Neural cell (in vitro differentiated cells): ENCODE measurements around the gene HS6ST3. TPM values are rescaled to one million over a fixed set of nuclear protein-coding genes. Genes with fewer than 3 reads are reported as not detected.

Source experiments
- H2AFZ ChIP-seq: fragments of 200-600, 300-800 bp; sonication (generic), shearing (Covaris generic); 2 replicates; pipeline ENCODE4 v1.6.0; 2014; ENCODE audit warnings: low read depth, mild to moderate bottlenecking, antibody characterized with exemption, low read length, moderate library complexity
- H3F3A ChIP-seq: fragments of 200-600 bp; shearing (Covaris generic); 2 replicates; pipeline ENCODE4 v1.6.1; 2016; ENCODE audit warnings: mild to moderate bottlenecking, moderate library complexity, mixed read lengths, antibody characterized with exemption, low read length; ENCODE audit not compliant: insufficient read depth, poor library complexity, severe bottlenecking
- H3K27ac ChIP-seq: fragments of 200-600, 300-800 bp; sonication (generic), shearing (Covaris generic); 2 replicates; pipeline ENCODE4 v1.5.1; 2014; ENCODE audit warnings: mild to moderate bottlenecking, low read length, moderate library complexity
- H3K27me3 ChIP-seq: fragments of 300-800, 200-600 bp; sonication (generic), shearing (Covaris generic); 2 replicates; pipeline ENCODE4 v1.6.0; 2014; ENCODE audit warnings: mild to moderate bottlenecking, low read depth, low read length, moderate library complexity; ENCODE audit not compliant: insufficient read depth
- H3K36me3 ChIP-seq: fragments of 300-800, 200-600 bp; sonication (generic), shearing (Covaris generic); 2 replicates; pipeline ENCODE4 v1.5.1; 2014; ENCODE audit warnings: mild to moderate bottlenecking, antibody characterized with exemption, low read length, moderate library complexity; ENCODE audit not compliant: insufficient read depth
- H3K4me2 ChIP-seq: fragments of 300-800, 200-600 bp; sonication (generic), shearing (Covaris generic); 2 replicates; pipeline ENCODE4 v1.6.0; 2014; ENCODE audit warnings: mild to moderate bottlenecking, low read length
- H3K4me3 ChIP-seq: fragments of 300-800, 200-600 bp; sonication (generic), shearing (Covaris generic); 2 replicates; pipeline ENCODE4 v1.5.1; 2014; ENCODE audit warnings: mild to moderate bottlenecking, low read length, moderate library complexity
- H3K79me2 ChIP-seq: fragments of 200-600 bp; shearing (Covaris generic); replicated peaks from 2 replicates; pipeline ENCODE4 v1.6.0; 2014; ENCODE audit warnings: mild to moderate bottlenecking, low read length, moderate library complexity; ENCODE audit not compliant: insufficient read depth
- H3K9ac ChIP-seq: fragments of 300-800, 200-600 bp; sonication (generic), shearing (Covaris generic); 2 replicates; pipeline ENCODE4 v1.6.1; 2016; ENCODE audit warnings: mild to moderate bottlenecking, low read length, mixed read lengths
- H3K9me2 ChIP-seq: fragments of 200-600 bp; shearing (Covaris generic); 2 replicates; pipeline ENCODE4 v1.6.1; 2016; ENCODE audit warnings: mild to moderate bottlenecking, low read length, mixed read lengths; ENCODE audit not compliant: insufficient read depth
- H3K9me3 ChIP-seq: fragments of 200-600, 300-800 bp; sonication (generic), shearing (Covaris generic); 2 replicates; pipeline ENCODE4 v1.6.1; 2016; ENCODE audit warnings: mild to moderate bottlenecking, mixed run types, low read length, moderate library complexity, mixed read lengths
- H4K20me1 ChIP-seq: fragments of 200-600 bp; shearing (Covaris generic); 2 replicates; pipeline ENCODE4 v1.6.1; 2016; ENCODE audit warnings: mild to moderate bottlenecking, mixed run types; ENCODE audit not compliant: insufficient read depth
- CTCF ChIP-seq: fragments of 450-650 bp; IDR thresholded peaks from 2 replicates; pipeline ENCODE4 v1.5.1; 2014; ENCODE audit warnings: antibody characterized with exemption, mild to moderate bottlenecking, moderate library complexity; ENCODE audit not compliant: poor library complexity, severe bottlenecking
- EP300 ChIP-seq: fragments of 450-650 bp; conservative IDR thresholded peaks from 2 replicates; pipeline ENCODE4 v1.6.1; 2014; ENCODE audit warnings: antibody characterized with exemption, mild to moderate bottlenecking, moderate library complexity; ENCODE audit not compliant: poor library complexity, severe bottlenecking
- EZH2 ChIP-seq: fragments of 200-600, 300-800 bp; shearing (Covaris generic), sonication (generic); IDR thresholded peaks from 2 replicates; pipeline ENCODE4 v1.6.1; 2014; ENCODE audit warnings: antibody characterized with exemption, low read length, borderline replicate concordance, mild to moderate bottlenecking; ENCODE audit not compliant: insufficient read depth, poor library complexity, severe bottlenecking
- MXI1 ChIP-seq: fragments of 450-650 bp; conservative IDR thresholded peaks from 2 replicates; pipeline ENCODE4 v1.6.1; 2014; ENCODE audit warnings: antibody characterized with exemption, mild to moderate bottlenecking; ENCODE audit not compliant: poor library complexity, severe bottlenecking
- POLR2AphosphoS5 ChIP-seq: IDR thresholded peaks from 2 replicates; pipeline ENCODE4 v1.6.1; 2012
- RAD21 ChIP-seq: fragments of 450-650 bp; conservative IDR thresholded peaks from 2 replicates; pipeline ENCODE4 v1.6.1; 2014; ENCODE audit warnings: antibody characterized with exemption, mild to moderate bottlenecking, moderate library complexity
- SMC3 ChIP-seq: fragments of 450-650 bp; conservative IDR thresholded peaks from 2 replicates; pipeline ENCODE4 v1.6.1; 2014; ENCODE audit warnings: antibody characterized with exemption, mild to moderate bottlenecking, moderate library complexity; ENCODE audit not compliant: poor library complexity
- TAF1 ChIP-seq: IDR thresholded peaks from 2 replicates; pipeline ENCODE4 v1.6.1; 2012; ENCODE audit warnings: low read depth
- polyA plus RNA-seq: library from polyadenylated mRNA; depleted of rRNA; stranded (reverse); fragments of >200 nt; gene quantifications from 2 replicates; pipeline ENCODE4 v1.2.3, GENCODE V29; 2014
- TF ChIP-seq, protein P1 (sequence below): IDR thresholded peaks from 2 replicates; pipeline ENCODE4 v1.6.1; 2012; ENCODE audit warnings: borderline replicate concordance

HS6ST3 gene
- polyA plus RNA-seq, 1 donor from 2014 or later, result 10.9 TPM

GRCh38 chr13:96817336-96817941, 727.5 kb downstream of the HS6ST3 start:
- TF ChIP-seq POLR2AphosphoS5 (no peak), RAD21 (peak; percentile 77), SMC3 (peak; percentile 82), CTCF (peak; percentile 74)
- Histone ChIP-seq H3K4me3 (no peak overlapping the region), H3F3A (no peaks in the 10 kb centered on the region), H3K9ac (no peak overlapping the region), H3K4me2 (no peak overlapping the region), H3K9me3 (peaks cover 4% of the 10 kb centered on the region), H3K79me2 (no peaks in the 10 kb centered on the region), H3K36me3 (no peaks in the 10 kb centered on the region), H3K9me2 (no peaks in the 10 kb centered on the region), H3K27ac (no peak overlapping the region), H3K27me3 (no peaks in the 10 kb centered on the region), H2AFZ (no peak overlapping the region), H4K20me1 (no peaks in the 10 kb centered on the region)

DNA sequence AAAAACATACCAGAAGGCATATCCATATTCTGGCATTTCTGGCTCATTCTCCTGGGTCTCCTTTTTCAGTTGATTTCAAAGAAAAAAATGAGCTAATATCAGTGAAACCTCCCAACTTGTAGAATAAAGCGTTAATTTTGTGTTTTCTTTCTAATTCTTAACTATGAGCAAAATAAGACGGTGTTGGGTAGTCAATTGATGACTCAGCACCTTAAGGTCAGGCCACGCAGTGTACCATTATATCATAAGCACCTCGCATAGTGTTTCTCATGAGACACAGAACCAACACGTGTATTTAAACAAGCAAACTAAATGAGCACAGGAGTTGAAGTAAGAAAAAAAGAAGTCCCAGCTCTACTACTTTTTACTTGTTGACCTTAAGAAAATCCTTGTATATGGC, 729.5 kb downstream of the HS6ST3 start:
- Histone ChIP-seq H3K9me2 (no peaks in the 10 kb centered on the region), H3K79me2 (no peaks in the 10 kb centered on the region), H3K4me3 (no peak overlapping the region), H4K20me1 (no peaks in the 10 kb centered on the region), H3K36me3 (no peaks in the 10 kb centered on the region), H3K4me2 (no peak overlapping the region), H3F3A (no peaks in the 10 kb centered on the region), H3K9ac (no peak overlapping the region), H3K9me3 (peaks cover 4% of the 10 kb centered on the region), H3K27me3 (no peaks in the 10 kb centered on the region), H2AFZ (no peak overlapping the region), H3K27ac (no peak overlapping the region)
- no peak for TF ChIP-seq EZH2
- TF ChIP-seq, protein P1, sequence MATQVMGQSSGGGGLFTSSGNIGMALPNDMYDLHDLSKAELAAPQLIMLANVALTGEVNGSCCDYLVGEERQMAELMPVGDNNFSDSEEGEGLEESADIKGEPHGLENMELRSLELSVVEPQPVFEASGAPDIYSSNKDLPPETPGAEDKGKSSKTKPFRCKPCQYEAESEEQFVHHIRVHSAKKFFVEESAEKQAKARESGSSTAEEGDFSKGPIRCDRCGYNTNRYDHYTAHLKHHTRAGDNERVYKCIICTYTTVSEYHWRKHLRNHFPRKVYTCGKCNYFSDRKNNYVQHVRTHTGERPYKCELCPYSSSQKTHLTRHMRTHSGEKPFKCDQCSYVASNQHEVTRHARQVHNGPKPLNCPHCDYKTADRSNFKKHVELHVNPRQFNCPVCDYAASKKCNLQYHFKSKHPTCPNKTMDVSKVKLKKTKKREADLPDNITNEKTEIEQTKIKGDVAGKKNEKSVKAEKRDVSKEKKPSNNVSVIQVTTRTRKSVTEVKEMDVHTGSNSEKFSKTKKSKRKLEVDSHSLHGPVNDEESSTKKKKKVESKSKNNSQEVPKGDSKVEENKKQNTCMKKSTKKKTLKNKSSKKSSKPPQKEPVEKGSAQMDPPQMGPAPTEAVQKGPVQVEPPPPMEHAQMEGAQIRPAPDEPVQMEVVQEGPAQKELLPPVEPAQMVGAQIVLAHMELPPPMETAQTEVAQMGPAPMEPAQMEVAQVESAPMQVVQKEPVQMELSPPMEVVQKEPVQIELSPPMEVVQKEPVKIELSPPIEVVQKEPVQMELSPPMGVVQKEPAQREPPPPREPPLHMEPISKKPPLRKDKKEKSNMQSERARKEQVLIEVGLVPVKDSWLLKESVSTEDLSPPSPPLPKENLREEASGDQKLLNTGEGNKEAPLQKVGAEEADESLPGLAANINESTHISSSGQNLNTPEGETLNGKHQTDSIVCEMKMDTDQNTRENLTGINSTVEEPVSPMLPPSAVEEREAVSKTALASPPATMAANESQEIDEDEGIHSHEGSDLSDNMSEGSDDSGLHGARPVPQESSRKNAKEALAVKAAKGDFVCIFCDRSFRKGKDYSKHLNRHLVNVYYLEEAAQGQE, result no peak
- no peak for TF ChIP-seq RAD21
- TF ChIP-seq CTCF, result no peak
- no peak for TF ChIP-seq MXI1
- TF ChIP-seq EP300, result no peak
- no peak for TF ChIP-seq POLR2AphosphoS5
- TF ChIP-seq SMC3, result no peak
- TF ChIP-seq TAF1, result no peak
